Activated naive CD4-positive, alpha-beta T cell treated with anti-CD3 and anti-CD28 coated beads, Interleukin-2, amount 50 U/mL, for 16 hours (primary cell): ENCODE data around the gene ATG4A.

ENCODE experiments used
- DNase-seq: peaks from one replicate; pipeline ENCODE4 v3.0.0-alpha.2; 2020

ATG4A gene

GRCh38 chrX:108123591-108124366 lies 32.2 kb downstream of the ATG4A start:
- no peak for DNase-seq

GRCh38 chrX:108126661-108127060 lies 35.1 kb downstream of the ATG4A start:
- DNase-seq = no peak

- no peak for DNase-seq
Measured at GRCh38 chrX:108127152-108127551, 35.6 kb downstream of the ATG4A start.

GRCh38 chrX:108130889-108131288 lies 39.3 kb downstream of the ATG4A start:
- no peak for DNase-seq

GRCh38 chrX:108131471-108131870 lies 39.9 kb downstream of the ATG4A start:
- no peak for DNase-seq

- DNase-seq = no peak
Measured at GRCh38 chrX:108132034-108132433, 40.5 kb downstream of the ATG4A start.

GRCh38 chrX:108132876-108133275 lies 41.3 kb downstream of the ATG4A start:
- DNase-seq = no peak

GRCh38 chrX:108134724-108135123 lies 43.1 kb downstream of the ATG4A start:
- DNase-seq = no peak

GRCh38 chrX:108138814-108139702 lies 47.5 kb downstream of the ATG4A start:
- no peak for DNase-seq

GRCh38 chrX:108148524-108148923 lies 56.9 kb downstream of the ATG4A start:
- no peak for DNase-seq

GRCh38 chrX:108156082-108156481 lies 64.5 kb downstream of the ATG4A start:
- DNase-seq = no peak

GRCh38 chrX:108156934-108157466 lies 65.4 kb downstream of the ATG4A start:
- DNase-seq = no peak

GRCh38 chrX:108157628-108158027 lies 66.0 kb downstream of the ATG4A start:
- no peak for DNase-seq

- no peak for DNase-seq
Measured at GRCh38 chrX:108159028-108159670, 67.6 kb downstream of the ATG4A start.

- no peak for DNase-seq
Measured at GRCh38 chrX:108160309-108160708, 68.7 kb downstream of the ATG4A start.

GRCh38 chrX:108162265-108162664 lies 70.7 kb downstream of the ATG4A start:
- no peak for DNase-seq

- no peak for DNase-seq
Measured at GRCh38 chrX:108163333-108164082, 71.9 kb downstream of the ATG4A start.

- DNase-seq = no peak
Measured at GRCh38 chrX:108165383-108166111, 74.0 kb downstream of the ATG4A start.

GRCh38 chrX:108167211-108167872 lies 75.8 kb downstream of the ATG4A start:
- DNase-seq = no peak

GRCh38 chrX:108168961-108169740 lies 77.6 kb downstream of the ATG4A start:
- no peak for DNase-seq
